HepG2 (cell line): Measurements from ENCODE around the gene DHRS9. TPM values are rescaled to one million over a fixed set of nuclear protein-coding genes. Genes with fewer than 3 reads are reported as not detected.

ENCODE experiments used
- ATAC-seq: fragments of 200-7000 bp; cut with Tn5 transposase; 3 replicates; pipeline ENCODE4 v1.9.1; 2020; ENCODE audit warnings: mild to moderate bottlenecking, moderate library complexity
- BruUV-seq: library from RNA; stranded (reverse); fragments of 400-500 nt; replicated peaks from 2 replicates; lab custom pipeline; 2021; lab: Mats Ljungman, UMichigan
- CTCF ChIA-PET: fragments of 300-600 bp; formaldehyde crosslinking; extraction: SDS; loops from one replicate; lab custom pipeline; 2021; ENCODE audit warnings: low total read pairs, inconsistent platforms, low intra/inter-chr PET ratio; lab: Yijun Ruan, JAX
- POLR2A ChIA-PET: fragments of 350-600 bp; sonication (Branson Sonifier 250); formaldehyde crosslinking; loops from one replicate; lab custom pipeline; 2020; ENCODE audit warnings: antibody characterized with exemption, inconsistent platforms; lab: Yijun Ruan, JAX
- DNase-seq: peaks from one replicate; pipeline ENCODE4 v3.0.0-alpha.2; 2015; ENCODE audit warnings: low spot score
- FAIRE-seq: peaks from 3 replicates; lab custom pipeline; 2011; peaks lifted over from hg19 to GRCh38; lab: Jason Lieb, UNC
- H2AFZ ChIP-seq: one replicate; pipeline ENCODE4 v1.6.1; 2011; ENCODE audit warnings: low read length, inconsistent platforms
- H3K27ac ChIP-seq: fragments of 300-600 bp; 3 replicates; pipeline ENCODE4 v1.8.0; 2011; ENCODE audit warnings: mixed run types, mild to moderate bottlenecking, mixed read lengths, low read length, inconsistent platforms; ENCODE audit not compliant: insufficient read depth; ENCODE audit errors: extremely low read length
- H3K27me3 ChIP-seq, 2 experiments: fragments of 200-600 bp in 1 of 2; 2 replicates in 1 of 2; 3 replicates in 1 of 2; pipeline versions ENCODE4 v1.6.0 to v1.8.0; 2011; ENCODE audit warnings: low read length in 2 of 2, mild to moderate bottlenecking in 2 of 2, moderate library complexity in 2 of 2, inconsistent platforms in 1 of 2; ENCODE audit not compliant: insufficient read depth in 2 of 2, control insufficient read depth in 1 of 2
- H3K36me3 ChIP-seq, 2 experiments: fragments of 200-600 bp in 1 of 2; replicated peaks in 1 of 2; 2 replicates in 1 of 2; 3 replicates in 1 of 2; pipeline versions ENCODE4 v1.5.1 to v1.8.0; 2011; ENCODE audit warnings: low read length in 2 of 2, inconsistent platforms in 1 of 2; ENCODE audit not compliant: insufficient read depth in 2 of 2, control insufficient read depth in 1 of 2
- H3K4me1 ChIP-seq: 2 replicates; pipeline ENCODE4 v1.5.1; 2012; ENCODE audit warnings: low read length, inconsistent platforms; ENCODE audit not compliant: insufficient read depth
- H3K4me2 ChIP-seq: 2 replicates; pipeline ENCODE4 v1.6.0; 2011; ENCODE audit warnings: low read depth, low read length, inconsistent platforms
- H3K4me3 ChIP-seq, 3 experiments: fragments of 200-600 bp in 1 of 3; sonication (generic), shearing (Covaris generic) in 1 of 3; replicated peaks in 1 of 3; 2 replicates each; pipeline ENCODE4 v1.5.1; 2011 to 2016; ENCODE audit warnings: low read length in 3 of 3, inconsistent platforms in 2 of 3, low read depth in 2 of 3, mild to moderate bottlenecking in 2 of 3, control low read depth in 1 of 3, mixed read lengths in 1 of 3; ENCODE audit not compliant: insufficient read depth in 1 of 3
- H3K79me2 ChIP-seq: one replicate; pipeline ENCODE4 v1.6.1; 2011; ENCODE audit warnings: low read length, inconsistent platforms; ENCODE audit not compliant: insufficient read depth
- H3K9ac ChIP-seq: 2 replicates; pipeline ENCODE4 v1.6.0; 2011; ENCODE audit warnings: mild to moderate bottlenecking, low read depth, low read length, inconsistent platforms; ENCODE audit not compliant: insufficient read depth
- H3K9me3 ChIP-seq: 2 replicates; pipeline ENCODE4 v1.5.1; 2012; ENCODE audit warnings: mild to moderate bottlenecking, low read length
- H4K20me1 ChIP-seq: 2 replicates; pipeline ENCODE4 v1.6.0; 2011; ENCODE audit warnings: inconsistent platforms, mild to moderate bottlenecking, low read length, moderate library complexity; ENCODE audit not compliant: insufficient read depth
- CEBPB ChIP-seq: IDR thresholded peaks from 2 replicates; pipeline ENCODE4 v1.6.1; 2011; ENCODE audit warnings: low read depth, low read length, improper control_type of control experiment, borderline replicate concordance
- MAFF ChIP-seq: IDR thresholded peaks from 2 replicates; pipeline ENCODE4 v1.6.1; 2011; ENCODE audit warnings: low read depth, low read length, improper control_type of control experiment
- MAFK ChIP-seq, 2 experiments: IDR thresholded peaks in 1 of 2; conservative IDR thresholded peaks in 1 of 2; 2 replicates each; pipeline ENCODE4 v1.6.1; 2011; ENCODE audit warnings: improper control_type of control experiment in 2 of 2, low read length in 2 of 2
- ZNF547 ChIP-seq: sonication (generic); formaldehyde crosslinking; IDR thresholded peaks from 2 replicates; pipeline ENCODE4 v1.5.1; 2020; ENCODE audit warnings: mild to moderate bottlenecking, missing genetic modification reagents
- ZSCAN12 ChIP-seq: sonication (generic); formaldehyde crosslinking; IDR thresholded peaks from 2 replicates; pipeline ENCODE4 v1.9.0; 2021; ENCODE audit warnings: mild to moderate bottlenecking, missing genetic modification reagents
- WGBS: methylation state at CpG from one replicate; pipeline ENCODE4 v1.1.6; 2017; ENCODE audit warnings: low lambda C conversion rate; 5-methylcytosine and 5-hydroxymethylcytosine counted together
- in situ Hi-C: cut with HindIII; loops from 2 replicates; pipeline ENCODE4 v1.10.0; 2017; ENCODE audit warnings: low pct_unique_long_range_greater_than_20kb; ENCODE audit not compliant: extremely low pct_ligation_motif_present
- intact Hi-C: fragments of 100-400 bp; cut with micrococcal nuclease; formaldehyde crosslinking; loops from one replicate; pipeline ENCODE4 v1.10.0; 2022; ENCODE audit not compliant: unreplicated experiment
- polyA plus RNA-seq, 8 experiments: library from polyadenylated mRNA; depleted of rRNA in 3 of 8; stranded (reverse) in 7 of 8; unstranded in 1 of 8; fragments of >200 nt; fragmentation: Illumina TruSeq in 4 of 8; extraction: Trizol in 4 of 8; gene quantifications; 2 replicates each; pipeline versions ENCODE4 v1.2.1 to v1.2.3, GENCODE V29; 2011 to 2016; ENCODE audit warnings: low read depth in 4 of 8, missing spikeins in 1 of 8, mixed read lengths in 1 of 8; ENCODE audit not compliant: insufficient read depth in 1 of 8
- total RNA-seq, 5 experiments: library from RNA; depleted of rRNA; stranded (reverse); fragments of >200 nt; fragmentation: Illumina TruSeq; extraction: Trizol; gene quantifications; 2 replicates each; pipeline ENCODE4 v1.2.3, GENCODE V29; 2016; ENCODE audit warnings: low read depth in 1 of 5
- TF ChIP-seq, protein P1 (sequence below): sonication (generic); formaldehyde crosslinking; IDR thresholded peaks from 2 replicates; pipeline ENCODE4 v1.4.0; 2020; ENCODE audit warnings: missing genetic modification reagents, low read depth, mild to moderate bottlenecking, borderline replicate concordance

The DHRS9 gene
- total and polyA plus RNA-seq, 2 of the 13 experiments (the other 11 are each of a cell fraction or from before 2014, with no cell fraction given), result not detected

GRCh38 chr2:169065864-169066517 lies 3.4 kb upstream of the DHRS9 start:
- FAIRE-seq, result no peak
- ChIA-PET POLR2A (no interaction called here), CTCF (no interaction called here)
- Histone ChIP-seq H3K36me3 (no peaks in the 10 kb centered on the region), H3K27ac (no peak overlapping the region), H3K79me2 (no peaks in the 10 kb centered on the region), H2AFZ (no peak overlapping the region), H3K27me3 (peaks cover 0 to 6% of the 10 kb centered on the region in 2 experiments; a peak in 1 of 5 replicates), H3K4me2 (no peak overlapping the region), H3K9ac (no peak overlapping the region), H4K20me1 (no peaks in the 10 kb centered on the region), H3K9me3 (no peaks in the 10 kb centered on the region), H3K4me1 (no peaks in the 10 kb centered on the region), H3K4me3 (no peak overlapping the region)
- no TSS peak for BruUV-seq
- DNase-seq, result no peak
- intact Hi-C loops, result no loop called here
- in situ Hi-C loops, result no loop called here
- no peak for ATAC-seq
- TF ChIP-seq CEBPB (0 out of 2 replicates have a peak, but pooled peaks have one; percentile 30), MAFF (peak; percentile 89), MAFK (conservative IDR thresholded peaks at IDR 0.05 in 1 of 2, IDR thresholded peaks at IDR 0.05 in 1 of 2; ENCODE audit: low read length in 2 of 2) (peak; percentile 87 to 91)
- TF ChIP-seq, protein P1, sequence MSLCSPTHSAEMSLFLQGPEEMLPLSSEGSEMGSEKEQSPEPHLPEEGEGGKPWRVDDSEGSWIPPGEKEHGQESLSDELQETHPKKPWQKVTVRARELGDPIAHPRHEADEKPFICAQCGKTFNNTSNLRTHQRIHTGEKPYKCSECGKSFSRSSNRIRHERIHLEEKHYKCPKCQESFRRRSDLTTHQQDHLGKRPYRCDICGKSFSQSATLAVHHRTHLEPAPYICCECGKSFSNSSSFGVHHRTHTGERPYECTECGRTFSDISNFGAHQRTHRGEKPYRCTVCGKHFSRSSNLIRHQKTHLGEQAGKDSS (CRISPR knock-in tag), result no peak
- 2% methylated on average over 2 of the region's 2 CpGs for WGBS

GRCh38 chr2:169066897-169067296 lies 2.5 kb upstream of the DHRS9 start:
- H4K20me1 ChIP-seq, result no peaks in the 10 kb centered on the region
- H3K4me1 ChIP-seq, result no peaks in the 10 kb centered on the region
- no peak for FAIRE-seq
- H3K9me3 ChIP-seq, result no peaks in the 10 kb centered on the region
- ChIA-PET CTCF (no interaction called here), POLR2A (no interaction called here)
- H3K4me3 ChIP-seq, result no peak overlapping the region
- in situ Hi-C loops, result no loop called here
- no peak overlapping the region for H3K27ac ChIP-seq
- no peak overlapping the region for H3K4me2 ChIP-seq
- intact Hi-C loops, result no loop called here
- H3K9ac ChIP-seq, result no peak overlapping the region
- BruUV-seq, result no TSS peak
- no peaks in the 10 kb centered on the region for H3K36me3 ChIP-seq
- H2AFZ ChIP-seq, result no peak overlapping the region
- TF ChIP-seq ZNF547 (CRISPR knock-in tag) (no peak), ZSCAN12 (no peak)
- ATAC-seq, result no peak
- no peaks in the 10 kb centered on the region for H3K79me2 ChIP-seq
- WGBS, result 0% methylated on average over 1 of the region's 1 CpG
- H3K27me3 ChIP-seq, result peaks cover 1 to 6% of the 10 kb centered on the region in 2 experiments; a peak in 1 of 5 replicates
- DNase-seq, result no peak
